ENCODE measurements around the gene KIAA0825. TPM values are rescaled to one million over a fixed set of nuclear protein-coding genes. Genes with fewer than 3 reads are reported as not detected.
"Not testable (repeated sequence)": the region's sequence is repeated elsewhere in the genome, so short reads cannot be mapped to it uniquely, and the experiment has no call there.

KIAA0825 gene
- total and polyA plus RNA-seq, 4 donors, result 0.54 to 4.3 (median 3.7) TPM; not detected in 1

DNA sequence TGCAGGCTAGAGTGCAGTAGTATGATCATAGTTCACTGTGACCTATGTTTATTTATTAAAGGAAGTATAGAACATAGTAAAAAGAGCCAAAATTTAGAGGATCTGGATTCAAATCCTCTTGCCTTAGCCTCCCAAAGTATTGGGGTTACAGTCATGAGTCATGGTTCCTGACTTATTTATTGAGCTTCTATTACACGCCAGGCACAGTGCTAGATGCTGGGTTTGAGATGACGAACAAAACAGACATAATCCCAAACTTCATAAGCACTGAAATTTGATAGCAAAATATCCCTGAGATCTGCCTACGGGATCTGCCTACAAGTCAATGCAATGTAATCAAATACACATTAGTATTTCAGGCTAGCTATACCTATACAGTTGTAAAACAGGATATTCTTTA lies 2.5 kb downstream of the KIAA0825 start:
- DNase-seq (no peak), ATAC-seq (ENCODE audit: low FRiP score) (no peak)
- H3K4me3 ChIP-seq (ENCODE audit: low read length in 2 of 2), result no peak overlapping the region
- no peaks in the 10 kb centered on the region for H3K4me1 ChIP-seq (ENCODE audit: control insufficient read depth in 1 of 2, insufficient read depth in 2 of 2, low read length in 2 of 2)
- H3K9me3 ChIP-seq (ENCODE audit: control insufficient read depth, low read length), result no peaks in the 10 kb centered on the region
- intact Hi-C loops (cut with DNase I), result no loop called here
- WGBS, 2 donors, result 92 to 95% methylated on average over 3 of the region's 3 CpGs
- no peaks in the 10 kb centered on the region for H3K36me3 ChIP-seq (ENCODE audit: control insufficient read depth in 1 of 2, insufficient read depth in 2 of 2, low read length in 1 of 2)
- no peak overlapping the region for H3K27ac ChIP-seq (ENCODE audit: low read depth in 1 of 2, low read length in 2 of 2)
- no peaks in the 10 kb centered on the region for H3K27me3 ChIP-seq (ENCODE audit: control insufficient read depth in 1 of 2, insufficient read depth in 2 of 2, low read length in 1 of 2)

GRCh38 chr5:94614156-94614805 lies 4.1 kb downstream of the KIAA0825 start:
- ATAC-seq (ENCODE audit: low FRiP score) (no peak), DNase-seq (no peak)
- intact Hi-C loops (cut with DNase I), result no loop called here
- no peak overlapping the region for H3K27ac ChIP-seq (ENCODE audit: low read depth in 1 of 2, low read length in 2 of 2)
- no peaks in the 10 kb centered on the region for H3K36me3 ChIP-seq (ENCODE audit: control insufficient read depth in 1 of 2, insufficient read depth in 2 of 2, low read length in 1 of 2)
- no peak overlapping the region for H3K4me3 ChIP-seq (ENCODE audit: low read length in 2 of 2)
- no peaks in the 10 kb centered on the region for H3K27me3 ChIP-seq (ENCODE audit: control insufficient read depth in 1 of 2, insufficient read depth in 2 of 2, low read length in 1 of 2)
- 76 to 81% methylated on average over 2 of the region's 2 CpGs for WGBS, 2 donors
- H3K9me3 ChIP-seq (ENCODE audit: control insufficient read depth, low read length), result no peaks in the 10 kb centered on the region
- H3K4me1 ChIP-seq (ENCODE audit: control insufficient read depth in 1 of 2, insufficient read depth in 2 of 2, low read length in 2 of 2), result no peaks in the 10 kb centered on the region

GRCh38 chr5:94613583-94613982 lies 4.8 kb downstream of the KIAA0825 start:
- no peak overlapping the region for H3K27ac ChIP-seq (ENCODE audit: low read depth in 1 of 2, low read length in 2 of 2)
- no peaks in the 10 kb centered on the region for H3K9me3 ChIP-seq (ENCODE audit: control insufficient read depth, low read length)
- DNase-seq, result no peak
- 77 to 79% methylated on average over 2 of the region's 2 CpGs for WGBS, 2 donors
- no peak for ATAC-seq (ENCODE audit: low FRiP score)
- no peaks in the 10 kb centered on the region for H3K4me1 ChIP-seq (ENCODE audit: control insufficient read depth in 1 of 2, insufficient read depth in 2 of 2, low read length in 2 of 2)
- H3K4me3 ChIP-seq (ENCODE audit: low read length in 2 of 2), result no peak overlapping the region
- no peaks in the 10 kb centered on the region for H3K36me3 ChIP-seq (ENCODE audit: control insufficient read depth in 1 of 2, insufficient read depth in 2 of 2, low read length in 1 of 2)
- intact Hi-C loops (cut with DNase I), result no loop called here
- H3K27me3 ChIP-seq (ENCODE audit: control insufficient read depth in 1 of 2, insufficient read depth in 2 of 2, low read length in 1 of 2), result no peaks in the 10 kb centered on the region

- H3K9me3 ChIP-seq (ENCODE audit: control insufficient read depth, low read length), result peaks cover 1% of the 10 kb centered on the region
- H3K4me3 ChIP-seq (ENCODE audit: low read length in 2 of 2), result no peak overlapping the region
- WGBS, 2 donors, result 93 to 97% methylated on average over 7 of the region's 7 CpGs
- H3K36me3 ChIP-seq (ENCODE audit: control insufficient read depth in 1 of 2, insufficient read depth in 2 of 2, low read length in 1 of 2), result no peaks in the 10 kb centered on the region
- no peaks in the 10 kb centered on the region for H3K27me3 ChIP-seq (ENCODE audit: control insufficient read depth in 1 of 2, insufficient read depth in 2 of 2, low read length in 1 of 2)
- intact Hi-C loops (cut with DNase I), result no loop called here
- H3K27ac ChIP-seq (ENCODE audit: low read depth in 1 of 2, low read length in 2 of 2), result no peak overlapping the region
- no peaks in the 10 kb centered on the region for H3K4me1 ChIP-seq (ENCODE audit: control insufficient read depth in 1 of 2, insufficient read depth in 2 of 2, low read length in 2 of 2)
- ATAC-seq (ENCODE audit: low FRiP score) (no peak), DNase-seq (no peak)
Measured at GRCh38 chr5:94595281-94595840, 23.0 kb downstream of the KIAA0825 start.

DNA sequence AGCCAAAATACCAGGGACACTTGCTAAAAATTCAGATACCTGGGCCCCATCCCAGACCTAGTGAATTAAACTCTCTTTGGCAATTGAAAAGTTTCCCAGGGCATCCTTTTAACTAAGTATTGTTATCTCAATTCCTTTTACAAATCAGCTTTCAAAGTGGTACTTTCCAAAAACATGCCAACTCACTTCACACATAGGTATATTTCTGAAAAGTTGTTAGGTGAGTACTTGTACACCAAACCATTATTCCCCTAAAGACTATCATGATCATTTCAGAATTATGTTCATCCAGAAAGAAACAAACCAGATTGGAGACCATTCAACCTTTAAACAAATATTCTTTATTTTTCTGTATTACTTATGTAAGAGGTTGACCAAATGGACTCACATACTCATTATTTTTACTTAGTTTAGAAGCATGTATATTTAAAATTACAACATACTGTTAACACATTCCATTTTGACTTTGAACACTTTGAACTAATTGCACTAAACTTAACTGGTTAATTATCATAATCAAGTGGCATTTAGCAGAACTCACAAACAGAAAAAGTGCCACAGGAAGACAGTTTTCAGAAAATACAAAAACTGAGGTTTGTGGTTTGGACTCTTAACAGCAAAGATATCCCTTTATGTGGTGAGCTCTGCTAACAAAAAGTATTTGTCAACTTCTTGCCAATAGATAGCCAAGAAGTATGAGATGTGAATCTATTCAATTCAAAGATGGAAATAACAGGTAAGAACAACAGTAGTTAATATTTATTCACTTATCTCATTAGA lies 40.7 kb downstream of the KIAA0825 start:
- Histone ChIP-seq H3K4me3 (ENCODE audit: low read length in 2 of 2) (no peak overlapping the region), H3K27me3 (ENCODE audit: control insufficient read depth in 1 of 2, insufficient read depth in 2 of 2, low read length in 1 of 2) (no peaks in the 10 kb centered on the region), H3K36me3 (ENCODE audit: control insufficient read depth in 1 of 2, insufficient read depth in 2 of 2, low read length in 1 of 2) (no peaks in the 10 kb centered on the region), H3K27ac (ENCODE audit: low read depth in 1 of 2, low read length in 2 of 2) (no peak overlapping the region), H3K4me1 (ENCODE audit: control insufficient read depth in 1 of 2, insufficient read depth in 2 of 2, low read length in 2 of 2) (no peaks in the 10 kb centered on the region), H3K9me3 (ENCODE audit: control insufficient read depth, low read length) (no peaks in the 10 kb centered on the region)
- no peak for ATAC-seq (ENCODE audit: low FRiP score)
- intact Hi-C loops (cut with DNase I), result no loop called here
- DNase-seq, result no peak

GRCh38 chr5:94575196-94575595 lies 43.2 kb downstream of the KIAA0825 start:
- Histone ChIP-seq H3K27ac (ENCODE audit: low read depth in 1 of 2, low read length in 2 of 2) (no peak overlapping the region), H3K27me3 (ENCODE audit: control insufficient read depth in 1 of 2, insufficient read depth in 2 of 2, low read length in 1 of 2) (no peaks in the 10 kb centered on the region), H3K4me3 (ENCODE audit: low read length in 2 of 2) (no peak overlapping the region), H3K9me3 (ENCODE audit: control insufficient read depth, low read length) (no peaks in the 10 kb centered on the region), H3K36me3 (ENCODE audit: control insufficient read depth in 1 of 2, insufficient read depth in 2 of 2, low read length in 1 of 2) (no peaks in the 10 kb centered on the region), H3K4me1 (ENCODE audit: control insufficient read depth in 1 of 2, insufficient read depth in 2 of 2, low read length in 2 of 2) (no peaks in the 10 kb centered on the region)
- no peak for DNase-seq
- WGBS, 2 donors, result 89 to 92% methylated on average over 4 of the region's 4 CpGs
- intact Hi-C loops (cut with DNase I), result no loop called here
- ATAC-seq (ENCODE audit: low FRiP score), result no peak

DNA sequence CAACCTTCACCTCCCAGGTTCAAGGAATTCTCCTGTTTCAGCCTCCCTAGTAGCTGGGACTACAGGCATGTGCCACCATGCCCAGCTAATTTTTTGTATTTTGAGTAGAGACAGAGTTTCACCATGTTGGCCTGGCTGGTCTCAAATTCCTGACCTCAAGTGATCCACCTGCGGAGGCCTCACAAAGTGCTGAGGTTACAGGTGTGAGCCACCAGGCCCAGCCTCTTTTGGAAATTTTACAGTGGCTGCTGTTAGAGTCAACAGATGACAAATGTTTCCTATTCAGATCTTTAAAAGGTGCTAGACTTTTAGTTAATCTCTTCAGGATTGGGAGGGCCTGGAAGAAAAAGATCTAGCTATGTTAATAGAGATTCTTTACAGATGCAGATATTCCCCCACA lies 45.1 kb downstream of the KIAA0825 start:
- ATAC-seq (ENCODE audit: low FRiP score); H3K36me3 ChIP-seq (ENCODE audit: control insufficient read depth in 1 of 2, insufficient read depth in 2 of 2, low read length in 1 of 2); H3K4me3 ChIP-seq (ENCODE audit: low read length in 2 of 2); H3K9me3 ChIP-seq (ENCODE audit: control insufficient read depth, low read length); H3K27me3 ChIP-seq (ENCODE audit: control insufficient read depth in 1 of 2, insufficient read depth in 2 of 2, low read length in 1 of 2); H3K4me1 ChIP-seq (ENCODE audit: control insufficient read depth in 1 of 2, insufficient read depth in 2 of 2, low read length in 2 of 2); intact Hi-C loops (cut with DNase I); DNase-seq; H3K27ac ChIP-seq (ENCODE audit: low read depth in 1 of 2, low read length in 2 of 2): not testable (repeated sequence)
- 79 to 82% methylated on average over 1 of the region's 1 CpG for WGBS, 2 donors

GRCh38 chr5:94571415-94571814 lies 47.0 kb downstream of the KIAA0825 start:
- H3K9me3 ChIP-seq (ENCODE audit: control insufficient read depth, low read length), result no peaks in the 10 kb centered on the region
- intact Hi-C loops (cut with DNase I), result no loop called here
- H3K36me3 ChIP-seq (ENCODE audit: control insufficient read depth in 1 of 2, insufficient read depth in 2 of 2, low read length in 1 of 2), result no peaks in the 10 kb centered on the region
- no peak for ATAC-seq (ENCODE audit: low FRiP score)
- no peaks in the 10 kb centered on the region for H3K4me1 ChIP-seq (ENCODE audit: control insufficient read depth in 1 of 2, insufficient read depth in 2 of 2, low read length in 2 of 2)
- no peaks in the 10 kb centered on the region for H3K27me3 ChIP-seq (ENCODE audit: control insufficient read depth in 1 of 2, insufficient read depth in 2 of 2, low read length in 1 of 2)
- no peak overlapping the region for H3K27ac ChIP-seq (ENCODE audit: low read depth in 1 of 2, low read length in 2 of 2)
- H3K4me3 ChIP-seq (ENCODE audit: low read length in 2 of 2), result no peak overlapping the region
- no peak for DNase-seq

- no peaks in the 10 kb centered on the region for H3K27me3 ChIP-seq (ENCODE audit: control insufficient read depth in 1 of 2, insufficient read depth in 2 of 2, low read length in 1 of 2)
- no peaks in the 10 kb centered on the region for H3K9me3 ChIP-seq (ENCODE audit: control insufficient read depth, low read length)
- no peak overlapping the region for H3K4me3 ChIP-seq (ENCODE audit: low read length in 2 of 2)
- no peak overlapping the region for H3K27ac ChIP-seq (ENCODE audit: low read depth in 1 of 2, low read length in 2 of 2)
- WGBS, 2 donors, result 88 to 100% methylated on average over 1 of the region's 1 CpG
- ATAC-seq (ENCODE audit: low FRiP score), result no peak
- no peak for DNase-seq
- H3K4me1 ChIP-seq (ENCODE audit: control insufficient read depth in 1 of 2, insufficient read depth in 2 of 2, low read length in 2 of 2), result no peaks in the 10 kb centered on the region
- H3K36me3 ChIP-seq (ENCODE audit: control insufficient read depth in 1 of 2, insufficient read depth in 2 of 2, low read length in 1 of 2), result no peaks in the 10 kb centered on the region
- intact Hi-C loops (cut with DNase I), result no loop called here
Measured at GRCh38 chr5:94564812-94565211, 53.6 kb downstream of the KIAA0825 start.
